Breast epithelium (tissue), 3 donors: Measurements from ENCODE around the gene C2orf74.
A peak's percentile ranks its signal among the peaks of the same experiment; 100 is the strongest.

ENCODE experiments used
- CTCF ChIP-seq, 3 donors: fragments of 450-650 bp; IDR thresholded peaks; one replicate each; pipeline ENCODE4 v1.5.1; 2016 to 2017; ENCODE audit warnings: antibody characterized with exemption in 3 of 3, mild to moderate bottlenecking in 3 of 3, moderate library complexity in 3 of 3
- POLR2A ChIP-seq: fragments of 450-650 bp; IDR thresholded peaks from one replicate; pipeline ENCODE4 v1.6.1; 2016; ENCODE audit warnings: antibody characterized with exemption, mild to moderate bottlenecking, moderate library complexity
- POLR2AphosphoS5 ChIP-seq, 3 donors: sonication (generic); formaldehyde crosslinking; IDR thresholded peaks; one replicate each; pipeline ENCODE4 v1.6.1; 2017; ENCODE audit warnings: antibody characterized with exemption in 3 of 3

GRCh38 chr2:61135510-61135909 lies 26.5 kb upstream of the C2orf74 start:
- TF ChIP-seq CTCF (IDR thresholded peaks at IDR 0.05) (peak in 1 of 3 donors; percentile 25), POLR2A (no peak), POLR2AphosphoS5 (IDR thresholded peaks at IDR 0.05) (no peak)
